Neural progenitor cell (in vitro differentiated cells): ENCODE results near the gene NEGR1. TPM values are rescaled to one million over a fixed set of nuclear protein-coding genes. Genes with fewer than 3 reads are reported as not detected.

Experiments
- DNase-seq: peaks from one replicate; pipeline ENCODE4 v3.0.0-alpha.2; 2016; ENCODE audit warnings: low spot score
- H2AFZ ChIP-seq: fragments of 200-600 bp; sonication (generic); replicated peaks from 2 replicates; pipeline ENCODE4 v1.6.1; 2016; ENCODE audit warnings: antibody characterized with exemption
- H3F3A ChIP-seq: fragments of 200-600 bp; sonication (generic); 2 replicates; pipeline ENCODE4 v1.6.1; 2016; ENCODE audit warnings: antibody characterized with exemption, low read depth
- H3K27ac ChIP-seq: fragments of 200-600 bp; sonication (generic); 2 replicates; pipeline ENCODE4 v1.5.1; 2016; ENCODE audit warnings: mild to moderate bottlenecking
- H3K27me3 ChIP-seq: fragments of 200-600 bp; sonication (generic); 2 replicates; pipeline ENCODE4 v1.6.1; 2016; ENCODE audit warnings: mild to moderate bottlenecking, moderate library complexity
- H3K36me3 ChIP-seq: fragments of 200-600 bp; sonication (generic); 2 replicates; pipeline ENCODE4 v1.5.1; 2016
- H3K4me1 ChIP-seq: fragments of 200-600 bp; sonication (generic); 2 replicates; pipeline ENCODE4 v1.6.1; 2016; ENCODE audit warnings: mixed run types
- H3K4me2 ChIP-seq: fragments of 200-600 bp; sonication (generic); 2 replicates; pipeline ENCODE4 v1.6.1; 2016
- H3K4me3 ChIP-seq: fragments of 200-600 bp; sonication (generic); 2 replicates; pipeline ENCODE4 v1.5.1; 2016
- H3K79me2 ChIP-seq: fragments of 200-600 bp; sonication (generic); 2 replicates; pipeline ENCODE4 v1.6.1; 2016; ENCODE audit warnings: low read depth
- H3K9ac ChIP-seq: fragments of 200-600 bp; sonication (generic); 2 replicates; pipeline ENCODE4 v1.6.1; 2016
- H3K9me3 ChIP-seq: fragments of 200-600 bp; sonication (generic); 2 replicates; pipeline ENCODE4 v1.5.1; 2016; ENCODE audit warnings: low read depth
- H4K20me1 ChIP-seq: fragments of 200-600 bp; sonication (generic); 2 replicates; pipeline ENCODE4 v1.6.1; 2016; ENCODE audit warnings: low read depth
- H3K27ac Mint-ChIP-seq: 3 replicates; pipeline ENCODE4 v1.8.0; 2021; ENCODE audit warnings: mixed read lengths
- H3K27me3 Mint-ChIP-seq: 2 replicates; pipeline ENCODE4 v1.8.0; 2022; ENCODE audit warnings: low read depth, mild to moderate bottlenecking, inconsistent platforms, moderate library complexity, mixed read lengths; ENCODE audit not compliant: insufficient read depth
- H3K36me3 Mint-ChIP-seq: 3 replicates; pipeline ENCODE4 v1.8.0; 2021; ENCODE audit warnings: mixed read lengths
- H3K4me1 Mint-ChIP-seq: 3 replicates; pipeline ENCODE4 v1.8.0; 2021; ENCODE audit warnings: mixed read lengths
- H3K4me3 Mint-ChIP-seq: 3 replicates; pipeline ENCODE4 v1.8.0; 2021; ENCODE audit warnings: mild to moderate bottlenecking, moderate library complexity, mixed read lengths
- H3K9me3 Mint-ChIP-seq: 3 replicates; pipeline ENCODE4 v1.8.0; 2020; ENCODE audit warnings: mixed read lengths
- CTCF ChIP-seq: fragments of 200-600 bp; sonication (generic); IDR thresholded peaks from 2 replicates; pipeline ENCODE4 v1.5.1; 2017; ENCODE audit warnings: antibody characterized with exemption, mild to moderate bottlenecking
- EZH2 ChIP-seq: fragments of 200-600 bp; sonication (generic); IDR thresholded peaks from 2 replicates; pipeline ENCODE4 v1.6.1; 2017; ENCODE audit warnings: antibody characterized with exemption, mild to moderate bottlenecking, moderate library complexity
- EZH2phosphoT487 ChIP-seq: fragments of 200-600 bp; sonication (generic); IDR thresholded peaks from 2 replicates; pipeline ENCODE4 v1.6.1; 2017; ENCODE audit warnings: antibody characterized with exemption
- total RNA-seq: library from RNA; depleted of rRNA; stranded (reverse); fragments of >200 nt; gene quantifications from 2 replicates; pipeline ENCODE4 v1.2.3, GENCODE V29; 2015; ENCODE audit warnings: low replicate concordance

NEGR1 gene
- total RNA-seq, 1 donor from 2014 or later = 0.62 TPM

GRCh38 chr1:71653952-71654351, 628.4 kb downstream of the NEGR1 start:
- no peak for DNase-seq
- H3K9ac ChIP-seq = no peak overlapping the region
- no peak overlapping the region for H3K27ac ChIP-seq
- H3K4me1 ChIP-seq = no peaks in the 10 kb centered on the region
- Mint-ChIP-seq H3K9me3 (no peaks in the 10 kb centered on the region), H3K27ac (no peak overlapping the region), H3K4me1 (no peaks in the 10 kb centered on the region), H3K36me3 (no peaks in the 10 kb centered on the region), H3K27me3 (no peaks in the 10 kb centered on the region), H3K4me3 (no peak overlapping the region)
- H3K4me2 ChIP-seq = no peak overlapping the region
- no peaks in the 10 kb centered on the region for H3K79me2 ChIP-seq
- H3K4me3 ChIP-seq = no peak overlapping the region
- no peaks in the 10 kb centered on the region for H3F3A ChIP-seq
- H4K20me1 ChIP-seq = no peaks in the 10 kb centered on the region
- no peaks in the 10 kb centered on the region for H3K27me3 ChIP-seq
- TF ChIP-seq EZH2 (no peak), CTCF (no peak), EZH2phosphoT487 (no peak)
- H3K36me3 ChIP-seq = no peaks in the 10 kb centered on the region
- H2AFZ ChIP-seq = no peak overlapping the region
- no peaks in the 10 kb centered on the region for H3K9me3 ChIP-seq

GRCh38 chr1:71651214-71651613, 631.1 kb downstream of the NEGR1 start:
- Mint-ChIP-seq H3K4me1 (no peaks in the 10 kb centered on the region), H3K27me3 (no peaks in the 10 kb centered on the region), H3K9me3 (no peaks in the 10 kb centered on the region), H3K36me3 (no peaks in the 10 kb centered on the region), H3K27ac (no peak overlapping the region), H3K4me3 (no peak overlapping the region)
- H3F3A ChIP-seq = no peaks in the 10 kb centered on the region
- H3K9ac ChIP-seq = no peak overlapping the region
- no peaks in the 10 kb centered on the region for H3K79me2 ChIP-seq
- H3K4me3 ChIP-seq = no peak overlapping the region
- H3K4me2 ChIP-seq = no peak overlapping the region
- H3K4me1 ChIP-seq = no peaks in the 10 kb centered on the region
- no peak overlapping the region for H3K27ac ChIP-seq
- no peak for TF ChIP-seq CTCF
- no peak for TF ChIP-seq EZH2
- no peak for TF ChIP-seq EZH2phosphoT487
- H3K27me3 ChIP-seq = no peaks in the 10 kb centered on the region
- no peak overlapping the region for H2AFZ ChIP-seq
- no peaks in the 10 kb centered on the region for H4K20me1 ChIP-seq
- no peak for DNase-seq
- no peaks in the 10 kb centered on the region for H3K9me3 ChIP-seq
- H3K36me3 ChIP-seq = no peaks in the 10 kb centered on the region

GRCh38 chr1:71650119-71650518, 632.2 kb downstream of the NEGR1 start:
- Histone ChIP-seq H3F3A (no peaks in the 10 kb centered on the region), H3K4me3 (no peak overlapping the region), H3K79me2 (no peaks in the 10 kb centered on the region), H3K36me3 (no peaks in the 10 kb centered on the region), H2AFZ (no peak overlapping the region), H3K4me2 (no peak overlapping the region), H3K9me3 (no peaks in the 10 kb centered on the region), H4K20me1 (no peaks in the 10 kb centered on the region), H3K4me1 (no peaks in the 10 kb centered on the region), H3K27ac (no peak overlapping the region), H3K27me3 (no peaks in the 10 kb centered on the region), H3K9ac (no peak overlapping the region)
- Mint-ChIP-seq H3K36me3 (no peaks in the 10 kb centered on the region), H3K27ac (no peak overlapping the region), H3K27me3 (no peaks in the 10 kb centered on the region), H3K4me1 (no peaks in the 10 kb centered on the region), H3K9me3 (no peaks in the 10 kb centered on the region), H3K4me3 (no peak overlapping the region)
- TF ChIP-seq EZH2phosphoT487 (no peak), EZH2 (no peak), CTCF (no peak)
- DNase-seq = no peak
